GM10266 (cell line): ENCODE measurements around the gene DPF3.

Source experiments
- DNase-seq: peaks from one replicate; pipeline ENCODE4 v3.0.0; 2012; ENCODE audit errors: extremely low spot score
- CTCF ChIP-seq: IDR thresholded peaks from 2 replicates; pipeline ENCODE4 v1.5.1; 2012; ENCODE audit warnings: mild to moderate bottlenecking, low read depth; ENCODE audit not compliant: control insufficient read depth, insufficient read depth; ENCODE audit errors: missing control alignments

DPF3 gene

GRCh38 chr14:72745546-72745945 lies 148.4 kb downstream of the DPF3 start:
- DNase-seq: no peak
- no peak for TF ChIP-seq CTCF

GRCh38 chr14:72744416-72745120 lies 149.3 kb downstream of the DPF3 start:
- no peak for DNase-seq
- TF ChIP-seq CTCF: no peak

- no peak for TF ChIP-seq CTCF
- no peak for DNase-seq
These were observed 150.3 kb downstream of the DPF3 start for GRCh38 chr14:72743626-72744025.

- DNase-seq: no peak
- no peak for TF ChIP-seq CTCF
These were observed 151.1 kb downstream of the DPF3 start for GRCh38 chr14:72742838-72743195.

- no peak for TF ChIP-seq CTCF
- no peak for DNase-seq
These were observed 151.6 kb downstream of the DPF3 start for GRCh38 chr14:72742118-72742837.

GRCh38 chr14:72741826-72742117 lies 152.1 kb downstream of the DPF3 start:
- TF ChIP-seq CTCF: no peak
- DNase-seq: no peak
